Panc1 (cell line): ENCODE results near the gene GMDS. TPM values are rescaled to one million over a fixed set of nuclear protein-coding genes. Genes with fewer than 3 reads are reported as not detected.

Experiments
- ATAC-seq: fragments of 200-7000 bp; cut with Tn5 transposase; 2 replicates; pipeline ENCODE4 v1.9.1; 2020; ENCODE audit warnings: mild to moderate bottlenecking, moderate library complexity
- BruUV-seq: library from RNA; stranded (reverse); fragments of 400-500 nt; replicated peaks from 2 replicates; lab custom pipeline; 2021; lab: Mats Ljungman, UMichigan
- CTCF ChIA-PET: fragments of 300-600 bp; sonication (Branson Sonifier 250); formaldehyde crosslinking; loops from one replicate; lab custom pipeline; 2022; ENCODE audit warnings: antibody characterized with exemption; lab: Charles Lee
- POLR2A ChIA-PET: fragments of 300-600 bp; sonication (Branson Sonifier 250); formaldehyde crosslinking; loops from one replicate; lab custom pipeline; 2022; ENCODE audit warnings: antibody characterized with exemption; lab: Charles Lee
- DNase-seq: peaks from one replicate; pipeline ENCODE4 v3.0.0-alpha.2; 2010; ENCODE audit warnings: low read depth, low spot score
- H3K27ac ChIP-seq: 2 replicates; pipeline ENCODE4 v1.5.1; 2011; ENCODE audit warnings: mild to moderate bottlenecking, low read length, inconsistent platforms
- H3K27me3 ChIP-seq: fragments of 200-500 bp; sonication (Bioruptor generic); 2 replicates; pipeline ENCODE4 v1.6.0; 2014; ENCODE audit warnings: low read length, inconsistent platforms; ENCODE audit not compliant: control insufficient read depth, insufficient read depth
- H3K36me3 ChIP-seq: fragments of 200-500 bp; sonication (Bioruptor generic); 2 replicates; pipeline ENCODE4 v1.5.1; 2014; ENCODE audit warnings: inconsistent platforms, mild to moderate bottlenecking, low read length, moderate library complexity; ENCODE audit not compliant: control insufficient read depth, insufficient read depth
- H3K4me1 ChIP-seq: 2 replicates; pipeline ENCODE4 v1.5.1; 2011; ENCODE audit warnings: inconsistent platforms, mild to moderate bottlenecking, low read length, moderate library complexity; ENCODE audit not compliant: control insufficient read depth, insufficient read depth
- H3K4me3 ChIP-seq, 2 experiments: 2 replicates each; pipeline ENCODE4 v1.5.1; 2011 to 2012; ENCODE audit warnings: low read depth in 2 of 2, low read length in 2 of 2, mild to moderate bottlenecking in 2 of 2, inconsistent platforms in 1 of 2, moderate library complexity in 1 of 2
- H3K9me3 ChIP-seq: fragments of 200-500 bp; sonication (Bioruptor generic); 2 replicates; pipeline ENCODE4 v1.5.1; 2014; ENCODE audit warnings: low read depth, mild to moderate bottlenecking, inconsistent platforms, low read length, moderate library complexity; ENCODE audit not compliant: control insufficient read depth, insufficient read depth
- POLR2AphosphoS5 ChIP-seq: IDR thresholded peaks from 2 replicates; pipeline ENCODE4 v1.6.1; 2012; ENCODE audit warnings: mild to moderate bottlenecking, low read depth, low read length, moderate library complexity
- SIN3A ChIP-seq: IDR thresholded peaks from 2 replicates; pipeline ENCODE4 v1.6.1; 2012; ENCODE audit warnings: low read depth, mild to moderate bottlenecking, low read length, moderate library complexity, borderline replicate concordance; ENCODE audit not compliant: insufficient read depth
- TCF7L2 ChIP-seq: IDR thresholded peaks from 2 replicates; pipeline ENCODE4 v1.6.1; 2011; ENCODE audit warnings: mild to moderate bottlenecking, low read depth, low read length, inconsistent platforms
- in situ Hi-C: cut with HindIII; loops from 2 replicates; pipeline ENCODE4 v1.10.0; 2016; ENCODE audit warnings: low sequenced_read_pairs, low pct_unique_long_range_greater_than_20kb
- intact Hi-C: fragments of 100-400 bp; cut with micrococcal nuclease; formaldehyde crosslinking; loops from one replicate; pipeline ENCODE4 v1.10.0; 2022; ENCODE audit not compliant: unreplicated experiment
- total RNA-seq: library from RNA; stranded (reverse); gene quantifications from one replicate; pipeline ENCODE4 v1.2.1, GENCODE V29; 2021; ENCODE audit not compliant: unreplicated experiment
- TF ChIP-seq, protein P1 (sequence below): fragments of 450-650 bp; IDR thresholded peaks from 2 replicates; pipeline ENCODE4 v1.5.1; 2017; ENCODE audit warnings: mild to moderate bottlenecking
- TF ChIP-seq, protein P2 (sequence below), 2 experiments: IDR thresholded peaks; 2 replicates each; pipeline ENCODE4 v1.6.1; 2011 to 2012; ENCODE audit warnings: low read depth in 2 of 2, control low read depth in 1 of 2, low read length in 1 of 2, mild to moderate bottlenecking in 1 of 2, moderate library complexity in 1 of 2; ENCODE audit not compliant: insufficient read depth in 1 of 2

The GMDS gene
- total RNA-seq, 1 experiment from 2014 or later, result 9.8 TPM

DNA sequence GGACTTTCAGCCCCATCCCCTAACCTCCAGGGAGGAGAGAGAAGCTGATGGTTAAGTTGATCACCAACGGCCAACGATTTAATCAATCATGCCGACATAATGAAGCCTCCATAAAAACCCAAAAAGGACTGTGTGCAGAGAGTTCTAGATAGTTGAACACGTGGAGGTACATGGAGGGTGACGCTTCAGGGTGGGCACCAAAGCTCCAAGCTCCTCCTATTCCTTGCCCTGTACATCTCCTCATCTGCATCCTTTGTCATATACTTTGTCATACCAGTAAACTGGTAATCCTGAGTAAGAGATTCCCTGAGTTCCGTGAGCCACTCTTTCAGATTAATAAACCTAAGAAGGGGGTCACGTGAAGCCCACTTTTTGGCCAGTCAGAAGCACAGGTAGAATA is 3.7 kb upstream of the GMDS start:
- CTCF ChIA-PET, result no interaction called here
- Histone ChIP-seq H3K4me1 (peaks cover 4% of the 10 kb centered on the region; the same call in 1 of the 2 replicates), H3K4me3 (no peak overlapping the region), H3K27ac (no peak overlapping the region), H3K9me3 (no peaks in the 10 kb centered on the region), H3K27me3 (no peaks in the 10 kb centered on the region), H3K36me3 (no peaks in the 10 kb centered on the region)
- in situ Hi-C loops (no loop called here), intact Hi-C loops (no loop called here)
- no TSS peak for BruUV-seq
- DNase-seq (no peak), ATAC-seq (no peak)
- POLR2A ChIA-PET, result no interaction called here
- TF ChIP-seq TCF7L2 (no peak), POLR2AphosphoS5 (no peak), SIN3A (no peak)
- TF ChIP-seq, protein P1, sequence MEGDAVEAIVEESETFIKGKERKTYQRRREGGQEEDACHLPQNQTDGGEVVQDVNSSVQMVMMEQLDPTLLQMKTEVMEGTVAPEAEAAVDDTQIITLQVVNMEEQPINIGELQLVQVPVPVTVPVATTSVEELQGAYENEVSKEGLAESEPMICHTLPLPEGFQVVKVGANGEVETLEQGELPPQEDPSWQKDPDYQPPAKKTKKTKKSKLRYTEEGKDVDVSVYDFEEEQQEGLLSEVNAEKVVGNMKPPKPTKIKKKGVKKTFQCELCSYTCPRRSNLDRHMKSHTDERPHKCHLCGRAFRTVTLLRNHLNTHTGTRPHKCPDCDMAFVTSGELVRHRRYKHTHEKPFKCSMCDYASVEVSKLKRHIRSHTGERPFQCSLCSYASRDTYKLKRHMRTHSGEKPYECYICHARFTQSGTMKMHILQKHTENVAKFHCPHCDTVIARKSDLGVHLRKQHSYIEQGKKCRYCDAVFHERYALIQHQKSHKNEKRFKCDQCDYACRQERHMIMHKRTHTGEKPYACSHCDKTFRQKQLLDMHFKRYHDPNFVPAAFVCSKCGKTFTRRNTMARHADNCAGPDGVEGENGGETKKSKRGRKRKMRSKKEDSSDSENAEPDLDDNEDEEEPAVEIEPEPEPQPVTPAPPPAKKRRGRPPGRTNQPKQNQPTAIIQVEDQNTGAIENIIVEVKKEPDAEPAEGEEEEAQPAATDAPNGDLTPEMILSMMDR, result no peak
- TF ChIP-seq, protein P2, sequence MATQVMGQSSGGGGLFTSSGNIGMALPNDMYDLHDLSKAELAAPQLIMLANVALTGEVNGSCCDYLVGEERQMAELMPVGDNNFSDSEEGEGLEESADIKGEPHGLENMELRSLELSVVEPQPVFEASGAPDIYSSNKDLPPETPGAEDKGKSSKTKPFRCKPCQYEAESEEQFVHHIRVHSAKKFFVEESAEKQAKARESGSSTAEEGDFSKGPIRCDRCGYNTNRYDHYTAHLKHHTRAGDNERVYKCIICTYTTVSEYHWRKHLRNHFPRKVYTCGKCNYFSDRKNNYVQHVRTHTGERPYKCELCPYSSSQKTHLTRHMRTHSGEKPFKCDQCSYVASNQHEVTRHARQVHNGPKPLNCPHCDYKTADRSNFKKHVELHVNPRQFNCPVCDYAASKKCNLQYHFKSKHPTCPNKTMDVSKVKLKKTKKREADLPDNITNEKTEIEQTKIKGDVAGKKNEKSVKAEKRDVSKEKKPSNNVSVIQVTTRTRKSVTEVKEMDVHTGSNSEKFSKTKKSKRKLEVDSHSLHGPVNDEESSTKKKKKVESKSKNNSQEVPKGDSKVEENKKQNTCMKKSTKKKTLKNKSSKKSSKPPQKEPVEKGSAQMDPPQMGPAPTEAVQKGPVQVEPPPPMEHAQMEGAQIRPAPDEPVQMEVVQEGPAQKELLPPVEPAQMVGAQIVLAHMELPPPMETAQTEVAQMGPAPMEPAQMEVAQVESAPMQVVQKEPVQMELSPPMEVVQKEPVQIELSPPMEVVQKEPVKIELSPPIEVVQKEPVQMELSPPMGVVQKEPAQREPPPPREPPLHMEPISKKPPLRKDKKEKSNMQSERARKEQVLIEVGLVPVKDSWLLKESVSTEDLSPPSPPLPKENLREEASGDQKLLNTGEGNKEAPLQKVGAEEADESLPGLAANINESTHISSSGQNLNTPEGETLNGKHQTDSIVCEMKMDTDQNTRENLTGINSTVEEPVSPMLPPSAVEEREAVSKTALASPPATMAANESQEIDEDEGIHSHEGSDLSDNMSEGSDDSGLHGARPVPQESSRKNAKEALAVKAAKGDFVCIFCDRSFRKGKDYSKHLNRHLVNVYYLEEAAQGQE (IDR thresholded peaks at IDR 0.05; ENCODE audit: insufficient read depth in 1 of 2, low read depth in 2 of 2, low read length in 1 of 2), result no peak

DNA sequence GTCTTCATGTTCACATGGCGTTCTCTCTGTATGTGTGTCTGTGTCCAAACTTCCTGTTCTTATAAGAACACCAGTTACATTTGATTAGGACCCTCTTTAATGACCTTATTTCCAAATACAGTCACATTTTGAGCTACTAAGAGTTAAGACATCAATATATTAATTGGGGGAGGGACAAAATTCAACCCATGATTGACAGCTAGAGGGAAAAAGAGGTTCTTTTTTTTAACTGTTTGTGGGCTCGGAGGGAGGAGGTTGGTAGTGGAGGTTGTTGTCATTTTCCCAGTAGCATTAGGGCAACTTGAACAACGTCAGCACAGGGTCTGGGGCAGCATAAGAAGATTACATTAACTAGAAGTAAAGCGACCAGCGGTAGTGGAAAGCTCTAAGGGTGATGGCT is 2.3 kb upstream of the GMDS start:
- no peaks in the 10 kb centered on the region for H3K27me3 ChIP-seq
- in situ Hi-C loops, result no loop called here

More for the DNA sequence above, 2.3 kb upstream of the GMDS start:
- H3K4me3 ChIP-seq, result no peak overlapping the region
- TF ChIP-seq TCF7L2, result no peak
- TF ChIP-seq, protein P2 (IDR thresholded peaks at IDR 0.05; ENCODE audit: insufficient read depth in 1 of 2, low read depth in 2 of 2, low read length in 1 of 2), result no peak
- TF ChIP-seq, protein P1, result no peak
- TF ChIP-seq SIN3A, result no peak
- no peak for TF ChIP-seq POLR2AphosphoS5
- H3K36me3 ChIP-seq, result no peaks in the 10 kb centered on the region
- no TSS peak for BruUV-seq
- ChIA-PET CTCF (no interaction called here), POLR2A (no interaction called here)
- intact Hi-C loops, result no loop called here
- no peak overlapping the region for H3K27ac ChIP-seq
- no peaks in the 10 kb centered on the region for H3K9me3 ChIP-seq
- ATAC-seq, result no peak
- DNase-seq, result no peak
- H3K4me1 ChIP-seq, result peaks cover 4% of the 10 kb centered on the region; the same call in 1 of the 2 replicates
